WTC11 (cell line): Measurements from ENCODE around the gene INO80. TPM values are rescaled to one million over a fixed set of nuclear protein-coding genes. Genes with fewer than 3 reads are reported as not detected.

ENCODE experiments used
- ATAC-seq: fragments of 200-7000 bp; cut with Tn5 transposase; 2 replicates; pipeline ENCODE4 v1.10.0; 2021; ENCODE audit warnings: mild to moderate bottlenecking, moderate library complexity
- CTCF ChIA-PET: fragments of 300-600 bp; sonication (Branson Sonifier 250); formaldehyde crosslinking; loops from one replicate; lab custom pipeline; 2021; ENCODE audit warnings: antibody characterized with exemption; lab: Charles Lee
- POLR2A ChIA-PET: fragments of 350-600 bp; sonication (Branson Sonifier 250); formaldehyde crosslinking; loops from one replicate; lab custom pipeline; 2021; ENCODE audit warnings: antibody characterized with exemption; lab: Charles Lee
- DNase-seq: peaks from one replicate; pipeline ENCODE4 v3.0.0; 2021; ENCODE audit warnings: low spot score
- H3K27ac Mint-ChIP-seq: 2 replicates; pipeline ENCODE4 v1.8.0; 2021; ENCODE audit warnings: mixed read lengths
- H3K27me3 Mint-ChIP-seq: 2 replicates; pipeline ENCODE4 v1.8.0; 2021; ENCODE audit warnings: low read depth, mild to moderate bottlenecking, moderate library complexity, mixed read lengths
- H3K36me3 Mint-ChIP-seq: 2 replicates; pipeline ENCODE4 v1.8.0; 2021; ENCODE audit warnings: mixed read lengths
- H3K4me1 Mint-ChIP-seq: 2 replicates; pipeline ENCODE4 v1.8.0; 2022; ENCODE audit warnings: mixed read lengths
- H3K4me3 Mint-ChIP-seq: 2 replicates; pipeline ENCODE4 v1.8.0; 2021; ENCODE audit warnings: mild to moderate bottlenecking, moderate library complexity, mixed read lengths
- H3K9me3 Mint-ChIP-seq: 2 replicates; pipeline ENCODE4 v1.8.0; 2021; ENCODE audit warnings: mixed read lengths
- AFF4 ChIP-seq: sonication (generic); formaldehyde crosslinking; IDR thresholded peaks from 2 replicates; pipeline ENCODE4 v1.8.1; 2023; ENCODE audit warnings: mild to moderate bottlenecking, missing genetic modification reagents, borderline replicate concordance
- ELF4 ChIP-seq: sonication (generic); formaldehyde crosslinking; IDR thresholded peaks from 2 replicates; pipeline ENCODE4 v1.8.1; 2022; ENCODE audit warnings: low read depth, mild to moderate bottlenecking, moderate library complexity, missing genetic modification reagents
- EMX1 ChIP-seq: fragments of 250-450 bp; sonication (Bioruptor Pico); IDR thresholded peaks from 2 replicates; pipeline ENCODE4 v1.8.0; 2021; ENCODE audit warnings: mild to moderate bottlenecking
- FOXP1 ChIP-seq: sonication (generic); formaldehyde crosslinking; IDR thresholded peaks from 2 replicates; pipeline ENCODE4 v1.8.0; 2022; ENCODE audit warnings: missing genetic modification reagents, mild to moderate bottlenecking, moderate library complexity, borderline replicate concordance
- MXD4 ChIP-seq: fragments of 250-450 bp; sonication (Bioruptor Pico); IDR thresholded peaks from 2 replicates; pipeline ENCODE4 v1.8.0; 2021; ENCODE audit warnings: mild to moderate bottlenecking, moderate library complexity, borderline replicate concordance
- NFATC4 ChIP-seq: fragments of 250-450 bp; sonication (Bioruptor Pico); IDR thresholded peaks from 2 replicates; pipeline ENCODE4 v1.9.0; 2021; ENCODE audit warnings: mild to moderate bottlenecking
- NFE2L1 ChIP-seq: sonication (generic); formaldehyde crosslinking; IDR thresholded peaks from 2 replicates; pipeline ENCODE4 v1.8.1; 2023; ENCODE audit warnings: missing genetic modification reagents
- NFYB ChIP-seq: sonication (generic); formaldehyde crosslinking; conservative IDR thresholded peaks from 2 replicates; pipeline ENCODE4 v1.8.0; 2022; ENCODE audit warnings: low read depth, missing genetic modification reagents
- NR1H2 ChIP-seq: sonication (generic); formaldehyde crosslinking; IDR thresholded peaks from 2 replicates; pipeline ENCODE4 v1.9.0; 2021; ENCODE audit warnings: mild to moderate bottlenecking, moderate library complexity, missing genetic modification reagents
- NR3C1 ChIP-seq: sonication (generic); formaldehyde crosslinking; conservative IDR thresholded peaks from 2 replicates; pipeline ENCODE4 v1.8.1; 2023; ENCODE audit warnings: low read depth, mild to moderate bottlenecking, missing genetic modification reagents
- OVOL2 ChIP-seq: fragments of 250-450 bp; sonication (Bioruptor Pico); IDR thresholded peaks from 2 replicates; pipeline ENCODE4 v1.9.0; 2021; ENCODE audit warnings: mild to moderate bottlenecking, borderline replicate concordance
- TEAD1 ChIP-seq: sonication (generic); formaldehyde crosslinking; IDR thresholded peaks from 2 replicates; pipeline ENCODE4 v1.8.0; 2022; ENCODE audit warnings: mild to moderate bottlenecking, missing genetic modification reagents
- USF2 ChIP-seq: sonication (generic); formaldehyde crosslinking; IDR thresholded peaks from 2 replicates; pipeline ENCODE4 v1.8.1; 2023; ENCODE audit warnings: mild to moderate bottlenecking, missing genetic modification reagents, moderate library complexity
- ZMAT4 ChIP-seq: fragments of 250-450 bp; sonication (Bioruptor Pico); IDR thresholded peaks from 2 replicates; pipeline ENCODE4 v1.9.0; 2021; ENCODE audit warnings: mild to moderate bottlenecking
- ZNF281 ChIP-seq: sonication (generic); formaldehyde crosslinking; IDR thresholded peaks from 2 replicates; pipeline ENCODE4 v1.8.0; 2023; ENCODE audit warnings: mild to moderate bottlenecking, missing genetic modification reagents
- total RNA-seq: library from RNA; stranded (reverse); gene quantifications from 3 replicates; pipeline ENCODE4 v1.2.3, GENCODE V29; 2021

Gene INO80
- total RNA-seq, 1 experiment from 2014 or later, result 20.6 TPM

- no peaks in the 10 kb centered on the region for H3K36me3 Mint-ChIP-seq
- ATAC-seq, result no peak
- POLR2A ChIA-PET, result interaction anchor here (0.5 to 5.0 kb wide), 10 partner anchors 11 to 243 kb away, joined by 3 to 80 read pairs (median 6); partner anchors contain the start of genes CHAC1, DLL4 and VPS18
Measured at GRCh38 chr15:40942337-40942854, 173.7 kb downstream of the INO80 start.

More at GRCh38 chr15:40942337-40942854, 173.7 kb downstream of the INO80 start:
- peak overlapping the region; percentile 60 for H3K4me3 Mint-ChIP-seq
- peaks cover 21% of the 10 kb centered on the region for H3K4me1 Mint-ChIP-seq
- CTCF ChIA-PET, result interaction anchor here (0.5 to 6.5 kb wide), 24 partner anchors 12 to 319 kb away, joined by 3 to 203 read pairs (median 8); partner anchors contain the start of genes CHAC1, CHP1, DLL4 and EXD1
- H3K9me3 Mint-ChIP-seq, result no peaks in the 10 kb centered on the region
- H3K27me3 Mint-ChIP-seq, result peaks cover 36% of the 10 kb centered on the region
- TF ChIP-seq MXD4 (CRISPR knock-in tag) (no peak), NR3C1 (CRISPR knock-in tag) (no peak), NFYB (no peak), TEAD1 (no peak), OVOL2 (CRISPR knock-in tag) (no peak), EMX1 (CRISPR knock-in tag) (no peak), AFF4 (no peak), ZMAT4 (CRISPR knock-in tag) (no peak), NR1H2 (CRISPR knock-in tag) (no peak), NFE2L1 (no peak), USF2 (CRISPR knock-in tag) (no peak), FOXP1 (CRISPR knock-in tag) (no peak), ZNF281 (CRISPR knock-in tag) (no peak), NFATC4 (no peak), ELF4 (CRISPR knock-in tag) (no peak)
- DNase-seq, result no peak
- H3K27ac Mint-ChIP-seq, result no peak overlapping the region
